C1 segment of cervical spinal cord (tissue), 14 donors: Measurements from ENCODE around the gene SCN1B.

Experiments
- DNase-seq, 14 donors: peaks; one replicate each; lab custom pipeline; 2025; lab: John Stamatoyannopoulos, UW

The SCN1B gene

DNA sequence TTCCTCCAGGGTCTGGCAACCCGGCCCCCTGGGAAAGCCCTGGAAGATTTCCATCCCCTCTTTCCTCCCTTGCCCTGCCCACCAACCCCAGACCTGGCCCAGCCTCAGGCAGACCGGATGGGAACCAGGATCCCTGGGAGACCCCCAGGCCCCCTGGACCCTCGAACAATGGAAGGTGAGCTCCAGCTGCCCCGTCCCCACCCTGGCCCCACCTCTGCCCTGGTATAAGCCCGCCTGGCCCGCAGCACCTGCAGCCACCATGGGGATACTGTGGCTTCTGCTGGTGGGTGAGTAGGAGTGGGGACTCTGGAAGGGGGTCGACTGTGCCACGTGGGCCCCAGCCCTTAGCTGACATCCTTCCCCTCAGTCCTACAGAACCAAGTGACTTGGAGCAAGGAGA is 43.7 kb downstream of the SCN1B start:
- no peak for DNase-seq

DNA sequence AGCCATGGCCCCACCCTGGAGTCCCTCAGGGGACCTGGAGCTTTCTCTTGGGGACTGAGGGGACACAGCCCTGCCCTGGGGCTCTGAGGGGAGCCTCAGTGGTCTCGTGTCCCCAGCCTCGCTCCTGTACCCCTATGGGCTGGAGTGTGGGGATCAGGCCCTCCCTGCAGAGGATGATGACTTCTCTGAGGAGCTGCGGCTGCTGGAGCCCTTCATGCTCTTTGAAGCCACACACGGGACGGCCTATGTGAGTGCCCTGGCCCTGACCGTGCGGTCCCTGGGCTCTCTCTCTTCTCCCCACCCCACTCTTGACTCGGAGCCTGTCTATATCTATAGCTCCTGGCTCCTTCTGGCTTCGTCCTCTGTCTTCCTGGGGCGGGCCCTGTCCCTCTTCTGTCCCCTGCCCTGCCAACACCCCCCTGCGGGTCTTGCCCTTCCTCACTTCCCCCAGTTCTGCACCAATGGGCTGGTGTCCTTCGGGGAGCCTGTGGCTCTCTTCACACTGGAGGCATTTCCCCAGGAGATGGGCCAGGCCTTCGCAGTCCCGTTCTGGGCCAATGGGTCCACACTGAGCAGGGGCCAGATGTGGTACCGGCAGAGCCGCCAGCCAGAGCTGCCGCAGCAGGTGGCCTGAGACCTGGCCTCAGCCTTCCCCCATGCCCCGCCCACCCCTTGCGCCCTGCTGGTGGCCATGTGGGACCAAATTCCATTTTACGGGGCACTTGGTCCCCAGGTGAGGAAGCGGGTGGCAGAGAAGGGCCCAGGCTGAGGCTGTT is 44.3 kb downstream of the SCN1B start:
- no peak for DNase-seq

DNA sequence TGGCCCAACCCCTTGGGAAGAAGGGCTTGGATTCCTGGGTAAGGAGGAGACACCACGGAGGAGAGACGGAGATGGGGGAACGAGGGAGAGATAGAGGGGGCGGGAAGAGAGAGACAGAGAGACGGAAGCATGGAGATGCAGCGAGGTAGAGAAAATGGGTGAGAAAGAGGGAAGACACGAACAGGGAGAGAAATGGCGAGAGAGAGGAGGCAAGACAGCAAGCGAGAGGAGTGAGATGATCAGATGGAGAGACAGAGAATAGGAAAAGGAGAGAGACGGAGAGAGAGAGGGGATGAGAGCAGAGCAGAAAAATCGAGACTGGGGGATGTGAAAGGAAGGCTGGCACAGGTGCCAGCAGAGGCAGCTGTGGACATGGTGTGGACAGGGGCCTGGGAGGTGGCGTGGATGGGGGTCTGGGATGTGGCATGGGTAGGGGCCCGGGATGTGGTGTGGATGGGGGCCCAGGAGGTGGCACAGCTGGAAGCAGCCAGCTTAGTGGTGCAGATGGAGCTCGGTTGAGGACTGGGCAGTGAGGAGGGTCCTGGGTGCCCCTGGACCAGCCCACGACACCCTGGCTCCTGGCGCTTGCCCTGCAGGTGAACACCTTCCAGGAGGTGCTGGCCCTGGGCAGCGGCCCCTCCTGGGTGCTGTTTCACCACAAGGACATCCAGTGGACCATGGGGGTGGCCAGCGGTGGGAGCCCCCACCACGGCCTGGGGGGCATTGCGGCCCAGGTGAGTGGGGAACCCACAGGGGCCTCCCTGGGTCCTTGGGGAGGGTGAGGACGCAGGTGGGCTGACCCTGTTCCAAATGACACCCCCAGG is 45.1 kb downstream of the SCN1B start:
- no peak for DNase-seq

DNA sequence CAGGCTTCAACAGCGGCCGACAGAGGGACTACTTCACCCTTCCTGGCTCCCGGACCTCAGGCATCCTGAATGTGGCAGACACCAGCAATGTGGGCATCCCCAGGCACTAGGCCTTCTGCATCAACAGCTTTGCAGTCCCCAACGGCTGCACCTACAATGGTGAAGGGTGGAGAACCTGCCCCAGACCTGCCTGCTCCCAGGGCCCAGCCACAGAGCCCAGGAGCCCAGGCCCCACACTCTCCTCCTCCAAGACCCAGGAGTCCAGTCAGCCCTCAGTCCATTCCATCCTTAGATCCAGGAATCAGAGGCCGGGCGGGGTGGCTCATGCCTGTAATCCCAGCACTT is 45.7 kb downstream of the SCN1B start:
- DNase-seq = no peak

DNA sequence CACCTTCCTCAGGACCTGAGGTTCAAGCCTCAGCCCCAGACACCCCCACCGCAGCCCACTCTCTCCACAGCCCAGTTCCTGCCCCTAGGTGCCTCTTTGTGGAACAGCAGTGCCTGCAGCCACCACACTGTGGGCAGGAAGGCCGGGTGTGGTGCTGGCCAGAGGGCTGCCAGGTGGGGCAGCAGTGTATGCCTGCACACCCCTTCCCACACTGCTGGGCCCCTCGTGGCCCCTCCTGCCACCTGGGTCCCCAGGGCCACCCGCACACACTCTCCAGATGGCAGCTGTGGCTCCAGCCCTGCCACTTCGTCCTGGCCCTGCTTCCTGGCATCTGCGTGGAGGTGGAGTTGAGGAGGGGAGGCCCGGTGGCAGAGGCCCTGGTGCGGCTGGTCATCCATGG is 46.4 kb downstream of the SCN1B start:
- no peak for DNase-seq

DNA sequence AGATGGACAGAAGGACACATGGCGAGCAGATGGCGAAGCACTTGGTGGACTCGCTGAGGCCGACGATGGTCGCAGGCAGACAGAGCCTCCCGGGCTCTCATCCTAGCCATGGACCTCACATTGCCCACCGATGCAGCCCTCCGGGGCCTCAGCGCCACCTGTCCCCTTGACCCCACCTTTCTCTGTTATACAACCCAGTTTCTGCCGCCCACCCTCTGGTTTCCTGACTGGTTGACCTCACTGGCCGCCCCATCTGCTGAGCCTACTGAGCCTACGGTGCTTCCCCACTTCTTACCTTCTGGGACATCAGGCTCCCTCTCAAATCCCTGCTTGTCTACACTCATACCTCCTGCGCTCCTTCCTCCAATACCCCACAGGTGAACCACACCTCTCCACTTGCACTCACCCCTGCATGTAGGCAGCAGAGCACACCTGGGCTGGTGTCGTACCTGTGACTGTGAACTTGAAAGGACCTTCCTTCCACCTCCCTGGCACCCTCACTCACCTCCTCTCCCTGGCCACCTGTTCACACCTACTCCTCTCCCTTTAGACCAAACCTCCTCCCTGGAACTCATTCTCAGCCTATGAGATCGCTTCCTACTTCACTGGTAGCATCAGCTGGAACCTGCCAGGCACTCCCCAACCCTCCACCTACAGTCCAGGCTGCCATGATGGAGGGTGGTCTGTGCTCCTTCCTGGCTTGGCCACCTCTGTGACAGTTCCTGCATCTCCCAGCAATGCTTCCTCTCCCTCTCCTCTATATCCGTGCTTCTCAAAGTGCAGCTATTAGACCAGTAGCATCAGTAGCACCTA is 47.3 kb downstream of the SCN1B start:
- DNase-seq = no peak

DNA sequence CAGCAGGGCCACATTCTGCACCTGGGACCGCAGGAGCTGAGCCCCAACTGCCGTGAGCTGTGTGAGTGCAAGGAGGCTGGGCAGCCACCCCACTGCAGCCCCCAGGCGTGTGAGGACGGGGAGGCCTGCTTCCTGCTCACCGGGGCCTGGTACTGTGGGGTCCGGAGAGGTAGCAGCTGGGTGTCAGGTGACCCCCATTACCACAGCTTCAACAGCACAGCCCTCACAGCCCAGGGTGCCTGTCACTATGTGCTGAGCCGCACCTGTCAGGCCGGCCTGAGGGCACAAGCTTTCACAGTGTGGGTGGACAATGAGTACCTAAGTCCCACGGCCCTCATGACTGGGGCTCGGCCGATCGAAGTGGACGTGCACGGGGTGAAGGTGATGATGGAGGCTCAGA is 49.6 kb downstream of the SCN1B start:
- no peak for DNase-seq

DNA sequence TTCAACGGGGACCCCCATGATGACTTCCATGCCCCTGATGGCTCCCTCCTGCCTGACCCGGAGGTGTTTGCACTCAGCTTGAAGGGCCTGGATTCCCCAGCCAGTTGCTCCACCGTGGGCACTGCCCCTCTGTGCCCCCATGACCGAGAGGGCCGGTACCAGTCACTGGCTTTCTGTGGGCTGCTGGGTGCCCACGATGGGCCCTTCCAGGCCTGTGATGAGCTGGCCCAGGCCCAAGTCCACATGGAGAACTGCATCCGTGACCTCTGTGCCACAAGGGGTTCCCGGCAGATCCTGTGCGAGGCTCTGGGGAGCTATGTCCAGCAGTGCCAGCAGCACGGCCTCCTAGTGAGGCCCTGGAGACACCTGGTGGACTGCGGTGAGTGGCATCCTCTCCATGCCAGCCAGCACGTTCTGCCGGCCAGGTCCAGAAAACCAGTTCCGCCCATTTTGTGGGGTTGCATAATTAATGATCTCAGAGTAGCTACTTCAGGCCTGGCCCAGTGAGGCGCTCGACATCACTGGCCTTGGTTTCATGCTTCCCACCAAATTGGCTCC is 50.4 kb downstream of the SCN1B start:
- no peak for DNase-seq

DNA sequence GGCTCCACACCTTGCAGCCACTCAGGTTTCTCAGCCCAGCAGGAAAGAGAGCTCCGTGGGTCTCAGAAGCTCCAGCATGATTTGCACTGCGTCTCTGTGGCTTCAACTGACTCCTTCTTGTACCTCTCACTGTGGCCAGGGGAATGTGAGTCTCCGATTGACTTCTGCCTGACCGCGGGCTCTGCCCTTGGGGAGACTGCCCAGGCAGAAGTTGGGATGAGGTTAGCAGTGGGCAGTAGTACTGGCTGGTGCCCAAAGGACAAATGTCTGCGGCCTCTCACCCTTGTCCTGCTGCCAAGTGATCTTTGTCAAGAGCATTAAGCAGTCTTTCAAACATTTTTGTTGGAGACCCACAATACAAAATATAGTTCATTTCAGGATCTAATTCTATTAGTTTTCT is 50.9 kb downstream of the SCN1B start:
- no peak for DNase-seq

DNA sequence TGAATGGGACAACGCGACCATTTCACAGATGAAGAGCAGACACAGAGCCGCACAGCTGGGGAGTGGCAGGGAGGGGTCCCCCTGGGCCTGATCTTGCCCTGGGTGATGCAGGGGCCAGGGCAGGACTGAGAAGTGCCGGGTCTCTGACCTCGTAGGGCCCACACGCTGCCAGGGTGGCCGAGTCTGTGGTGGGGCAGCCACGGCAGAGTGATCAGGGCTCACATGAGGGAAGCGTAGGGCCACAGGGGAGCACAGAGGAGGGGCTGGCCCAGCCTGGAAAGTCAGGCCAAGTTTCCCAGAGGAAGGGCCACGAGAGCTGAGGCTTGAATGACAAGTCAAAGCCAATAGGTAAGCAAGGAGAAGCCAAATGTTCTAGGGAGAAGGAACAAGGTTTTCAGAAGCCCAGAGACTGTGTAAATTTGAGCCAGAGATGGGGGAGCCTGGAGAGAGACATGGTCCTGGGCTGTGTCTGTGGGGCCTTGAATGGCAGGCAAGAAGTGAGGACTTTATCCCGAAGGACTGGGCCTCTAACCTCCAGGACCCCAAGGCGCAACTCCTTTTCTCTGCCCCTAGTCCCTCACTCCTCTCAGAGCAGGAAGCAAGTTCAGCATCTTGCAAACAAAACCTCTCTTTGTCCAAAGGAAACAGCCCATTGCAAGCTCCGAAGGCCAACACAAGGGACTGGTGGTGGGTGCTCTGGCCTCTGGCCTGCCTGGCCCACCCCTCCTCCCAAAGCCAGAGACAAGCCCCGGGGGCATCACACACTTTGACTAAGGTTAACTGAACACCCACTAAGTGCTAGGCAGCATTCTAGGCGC is 53.6 kb downstream of the SCN1B start:
- no peak for DNase-seq

DNA sequence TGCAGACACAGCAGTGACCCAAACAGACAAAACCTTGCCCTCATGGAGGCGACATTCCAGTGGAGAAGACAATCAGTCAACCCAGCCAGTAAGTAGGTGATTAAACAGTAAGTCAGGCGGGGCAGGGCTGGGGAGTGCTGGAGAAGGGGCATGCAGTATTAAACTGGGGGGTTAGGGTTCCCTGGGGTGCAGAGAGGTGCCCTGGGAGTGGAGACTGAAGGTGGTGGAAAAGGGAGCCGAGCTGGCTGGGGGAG is 54.2 kb downstream of the SCN1B start:
- no peak for DNase-seq

DNA sequence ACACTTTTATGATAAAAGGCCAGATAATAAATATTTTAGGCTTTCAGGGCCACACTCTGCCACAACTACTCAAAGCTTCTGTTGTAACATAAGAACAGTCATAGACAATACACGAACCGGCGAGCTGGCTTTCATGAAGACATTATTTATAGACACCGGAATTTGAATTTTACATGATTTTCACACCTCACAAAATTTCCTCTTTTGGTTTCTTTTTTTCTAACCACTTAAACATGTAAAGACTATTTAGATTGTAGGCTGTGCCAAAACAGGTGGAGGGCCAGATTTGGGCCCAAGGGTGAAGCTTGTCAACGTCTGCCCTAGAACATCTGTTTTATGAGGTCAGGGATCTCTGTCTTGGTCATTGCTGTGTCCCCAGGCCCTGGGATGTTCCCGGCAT is 55.7 kb downstream of the SCN1B start:
- no peak for DNase-seq

DNA sequence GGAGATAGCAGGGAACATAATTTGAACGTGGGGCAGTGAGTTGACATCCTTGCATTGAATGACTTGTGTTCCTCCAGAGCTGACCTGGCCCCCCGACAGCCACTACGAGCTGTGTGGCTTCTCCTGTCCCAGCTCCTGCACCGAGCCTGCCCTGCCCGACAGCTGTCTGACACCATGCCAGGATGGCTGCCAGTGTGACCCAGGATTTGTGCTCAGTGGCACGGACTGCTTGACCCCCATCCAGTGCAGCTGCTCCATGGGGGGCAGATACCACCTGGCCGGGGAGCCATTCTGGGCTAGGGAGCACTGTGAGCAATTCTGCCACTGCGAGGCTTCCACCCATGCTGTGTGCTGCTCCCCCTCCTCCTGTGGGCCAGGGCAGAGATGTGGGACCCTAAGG is 56.2 kb downstream of the SCN1B start:
- DNase-seq = no peak

DNA sequence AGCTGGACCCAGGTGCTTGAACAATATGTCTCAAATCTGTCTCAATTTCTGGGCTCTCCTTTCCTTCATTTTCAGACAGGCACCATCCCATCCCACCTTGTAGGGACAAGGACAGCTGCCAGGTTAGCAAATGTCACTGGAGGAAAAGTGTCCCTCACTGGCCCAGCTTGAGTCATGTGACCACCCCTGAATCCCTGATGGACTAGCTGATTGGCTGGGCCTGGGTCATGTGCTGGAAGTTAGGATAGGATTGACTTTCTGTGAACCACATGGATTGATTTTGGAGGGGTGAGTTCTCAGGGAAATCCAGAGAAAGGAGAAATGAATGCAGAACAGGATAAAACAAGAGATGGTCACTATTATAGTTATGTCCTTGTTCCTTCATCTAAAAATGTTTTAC is 57.1 kb downstream of the SCN1B start:
- DNase-seq = no peak

DNA sequence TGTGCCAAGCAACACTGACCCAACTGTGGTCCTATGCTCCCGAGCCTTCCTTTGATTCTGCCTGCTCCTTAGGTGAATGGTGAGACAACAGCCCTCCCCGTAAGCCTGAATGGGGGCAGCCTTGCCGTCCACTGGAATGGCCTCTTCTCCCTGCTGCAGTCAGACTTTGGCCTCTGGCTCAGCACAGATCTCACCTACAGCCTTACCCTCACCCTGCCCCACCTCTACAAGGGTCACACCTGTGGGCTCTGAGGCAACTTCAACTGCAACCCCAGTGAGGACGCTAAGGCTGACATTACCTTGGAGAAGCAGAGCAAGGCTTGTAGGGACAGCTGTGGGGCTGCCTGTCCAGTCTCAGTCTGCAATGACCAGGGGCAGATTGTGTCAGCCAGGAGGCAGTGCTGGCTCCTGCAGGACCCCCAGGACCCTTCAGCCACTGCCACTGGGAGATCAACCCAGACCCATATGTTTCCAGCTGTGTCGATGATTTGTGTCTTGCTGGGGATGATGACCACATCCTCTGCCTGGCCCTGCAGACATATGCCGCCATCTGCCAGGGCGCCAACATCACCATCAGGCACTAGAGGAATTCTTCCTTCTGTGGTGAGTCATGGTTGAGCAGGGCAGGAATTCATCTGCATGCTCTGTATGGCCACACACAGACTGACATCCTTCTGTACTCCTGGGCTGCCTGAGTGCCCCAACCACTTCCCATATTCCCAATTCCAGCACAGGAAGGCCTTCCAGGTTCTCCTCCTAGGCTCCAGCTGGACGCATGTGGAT is 58.1 kb downstream of the SCN1B start:
- DNase-seq = peak in 1 of 14 donors; percentile 45

DNA sequence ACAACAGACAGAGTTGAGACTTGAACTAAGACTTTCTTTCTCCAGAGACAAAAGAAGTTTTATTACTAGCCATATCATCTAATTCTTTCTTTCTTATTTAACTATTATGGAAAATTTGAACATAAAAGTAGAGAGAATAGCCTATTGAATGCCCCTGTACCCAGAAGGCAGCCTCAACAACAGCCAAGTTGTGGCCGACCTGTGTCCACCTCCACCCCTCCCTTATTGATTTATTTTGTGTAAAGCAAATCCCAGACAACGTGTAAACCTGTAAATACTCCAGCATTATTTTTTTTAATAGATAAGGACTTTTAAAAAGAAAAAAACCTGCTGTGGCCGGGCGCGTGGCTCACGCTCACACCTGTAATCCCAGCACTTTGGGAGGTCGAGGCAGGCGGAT is 59.3 kb downstream of the SCN1B start:
- no peak for DNase-seq
